HUES6 (cell line): ENCODE measurements around the gene ARSJ.

ENCODE experiments used
- H3K27ac ChIP-seq: 2 replicates; pipeline ENCODE4 v1.7.0; 2013; ENCODE audit warnings: low read depth, mild to moderate bottlenecking, low read length, inconsistent platforms
- H3K27me3 ChIP-seq: 2 replicates; pipeline ENCODE4 v1.6.1; 2013; ENCODE audit warnings: low read length; ENCODE audit not compliant: control insufficient read depth, insufficient read depth
- H3K36me3 ChIP-seq: 2 replicates; pipeline ENCODE4 v1.6.1; 2013; ENCODE audit warnings: low read length; ENCODE audit not compliant: control insufficient read depth, insufficient read depth
- H3K4me1 ChIP-seq: 2 replicates; pipeline ENCODE4 v1.6.1; 2013; ENCODE audit warnings: low read length; ENCODE audit not compliant: control insufficient read depth, insufficient read depth
- H3K4me3 ChIP-seq: 2 replicates; pipeline ENCODE4 v1.5.1; 2013; ENCODE audit warnings: low read depth, low read length
- H3K9ac ChIP-seq: one replicate; pipeline ENCODE4 v1.6.1; 2013; ENCODE audit warnings: mild to moderate bottlenecking, low read length
- H3K9me3 ChIP-seq: 2 replicates; pipeline ENCODE4 v1.6.1; 2013; ENCODE audit warnings: low read depth, low read length; ENCODE audit not compliant: control insufficient read depth, insufficient read depth

The ARSJ gene

GRCh38 chr4:113972781-113973180 is 6.7 kb downstream of the ARSJ start:
- H3K36me3 ChIP-seq = no peaks in the 10 kb centered on the region
- H3K4me3 ChIP-seq = no peak overlapping the region

GRCh38 chr4:113971706-113972360 is 7.6 kb downstream of the ARSJ start:
- H3K9me3 ChIP-seq = peaks cover 3% of the 10 kb centered on the region; the same call in 1 of the 2 replicates
- no peak overlapping the region for H3K27ac ChIP-seq
- H3K4me3 ChIP-seq = no peak overlapping the region
- no peak overlapping the region for H3K9ac ChIP-seq
- H3K36me3 ChIP-seq = no peaks in the 10 kb centered on the region
- no peaks in the 10 kb centered on the region for H3K27me3 ChIP-seq
- H3K4me1 ChIP-seq = no peaks in the 10 kb centered on the region

More at GRCh38 chr4:113972781-113973180, 6.7 kb downstream of the ARSJ start:
- Histone ChIP-seq H3K4me1 (no peaks in the 10 kb centered on the region), H3K27me3 (peaks cover 6% of the 10 kb centered on the region; the same call in 1 of the 2 replicates), H3K9me3 (peaks cover 3% of the 10 kb centered on the region; the same call in 1 of the 2 replicates), H3K27ac (no peak overlapping the region), H3K9ac (no peak overlapping the region)

DNA sequence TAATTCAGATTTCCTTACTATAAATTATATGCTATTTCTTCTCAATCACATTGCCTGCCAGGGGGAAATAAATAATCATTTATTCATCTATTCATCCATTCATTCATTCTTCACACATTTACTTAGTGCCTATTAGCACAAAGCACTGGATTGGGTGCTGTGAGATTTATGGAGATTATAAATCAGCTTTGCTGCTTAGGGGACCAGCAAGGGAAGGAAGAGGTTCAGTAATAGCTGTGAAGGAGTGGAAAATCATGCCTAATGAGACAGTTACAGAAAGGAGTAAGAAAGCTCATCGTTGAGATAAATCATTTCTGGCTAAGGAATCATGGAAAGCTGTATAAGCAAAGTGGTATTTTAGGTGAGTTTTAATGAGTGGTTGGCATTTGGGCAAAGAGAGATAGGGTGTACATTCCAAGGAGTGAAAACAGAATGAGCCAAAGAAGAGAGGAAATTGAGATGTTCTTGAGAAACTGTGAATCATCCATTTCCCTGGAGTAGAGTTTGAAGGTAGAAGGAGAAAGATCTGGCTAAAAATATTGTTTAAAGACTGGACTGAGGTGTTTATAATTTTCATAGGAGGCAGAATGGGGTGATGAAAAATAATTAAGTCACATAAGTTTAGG is 9.6 kb downstream of the ARSJ start:
- Histone ChIP-seq H3K4me1 (no peaks in the 10 kb centered on the region), H3K4me3 (no peak overlapping the region), H3K9me3 (peaks cover 3% of the 10 kb centered on the region; the same call in 1 of the 2 replicates), H3K36me3 (no peaks in the 10 kb centered on the region), H3K27me3 (no peaks in the 10 kb centered on the region), H3K27ac (no peak overlapping the region), H3K9ac (no peak overlapping the region)

- no peaks in the 10 kb centered on the region for H3K9me3 ChIP-seq
- no peak overlapping the region for H3K27ac ChIP-seq
- H3K27me3 ChIP-seq = no peaks in the 10 kb centered on the region
- H3K4me1 ChIP-seq = no peaks in the 10 kb centered on the region
- no peak overlapping the region for H3K9ac ChIP-seq
- no peaks in the 10 kb centered on the region for H3K36me3 ChIP-seq
- no peak overlapping the region for H3K4me3 ChIP-seq
These were observed 11.0 kb downstream of the ARSJ start for GRCh38 chr4:113968473-113968872.

DNA sequence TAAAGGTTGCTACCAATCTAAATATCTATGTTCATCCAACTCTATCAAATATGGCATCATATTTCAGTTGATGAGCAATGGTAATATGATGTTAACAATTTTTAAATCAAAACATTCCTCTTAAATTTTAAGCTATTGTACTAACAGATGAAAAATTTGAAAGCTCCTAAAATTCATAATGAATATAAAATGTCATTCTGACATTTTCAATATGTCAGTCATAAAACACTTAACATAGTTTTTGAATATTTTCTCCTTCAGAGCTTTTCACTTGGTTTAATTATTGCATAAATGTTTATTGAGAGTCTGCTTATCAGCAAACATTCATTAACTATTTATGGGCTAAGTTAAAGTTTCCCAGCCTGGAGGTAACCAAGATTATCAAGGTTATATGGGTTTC is 11.8 kb downstream of the ARSJ start:
- Histone ChIP-seq H3K9me3 (no peaks in the 10 kb centered on the region; the same call in 1 of the 2 replicates), H3K4me3 (no peak overlapping the region), H3K4me1 (no peaks in the 10 kb centered on the region), H3K27me3 (no peaks in the 10 kb centered on the region), H3K9ac (no peak overlapping the region), H3K27ac (no peak overlapping the region), H3K36me3 (no peaks in the 10 kb centered on the region)

- Histone ChIP-seq H3K36me3 (no peaks in the 10 kb centered on the region), H3K27me3 (no peaks in the 10 kb centered on the region), H3K9me3 (no peaks in the 10 kb centered on the region; the same call in 1 of the 2 replicates), H3K9ac (no peak overlapping the region), H3K4me3 (no peak overlapping the region), H3K4me1 (peaks cover 8% of the 10 kb centered on the region; the same call in 1 of the 2 replicates), H3K27ac (no peak overlapping the region)
These were observed 16.7 kb downstream of the ARSJ start for GRCh38 chr4:113962719-113963265.

DNA sequence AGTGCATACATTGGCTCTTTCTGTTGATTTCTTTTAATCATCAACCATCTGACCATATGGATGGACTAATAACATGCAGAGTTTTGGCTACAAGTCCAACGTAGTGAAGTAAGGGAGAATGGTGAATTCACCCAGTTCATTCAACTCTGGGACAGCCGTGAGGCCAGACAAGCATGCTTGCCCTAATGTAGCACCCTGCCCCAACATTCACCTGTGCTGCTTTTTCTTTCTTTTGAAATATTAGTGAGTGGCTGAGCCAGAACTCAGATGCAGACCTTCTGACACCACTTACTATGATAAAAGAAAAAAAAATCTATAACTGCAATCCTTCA is 17.5 kb downstream of the ARSJ start:
- H3K9me3 ChIP-seq = no peaks in the 10 kb centered on the region; the same call in 1 of the 2 replicates
- no peak overlapping the region for H3K27ac ChIP-seq
- no peaks in the 10 kb centered on the region for H3K36me3 ChIP-seq
- peaks cover 8% of the 10 kb centered on the region; the same call in 1 of the 2 replicates for H3K4me1 ChIP-seq
- no peak overlapping the region for H3K4me3 ChIP-seq
- H3K27me3 ChIP-seq = no peaks in the 10 kb centered on the region
- H3K9ac ChIP-seq = no peak overlapping the region

GRCh38 chr4:113960684-113961321 is 18.6 kb downstream of the ARSJ start:
- Histone ChIP-seq H3K9me3 (no peaks in the 10 kb centered on the region; the same call in 1 of the 2 replicates), H3K9ac (no peak overlapping the region), H3K4me1 (peaks cover 8% of the 10 kb centered on the region; the same call in 1 of the 2 replicates), H3K4me3 (no peak overlapping the region), H3K36me3 (no peaks in the 10 kb centered on the region), H3K27ac (no peak overlapping the region), H3K27me3 (no peaks in the 10 kb centered on the region)

GRCh38 chr4:113959539-113959937 is 19.9 kb downstream of the ARSJ start:
- Histone ChIP-seq H3K9me3 (no peaks in the 10 kb centered on the region; the same call in 1 of the 2 replicates), H3K36me3 (no peaks in the 10 kb centered on the region), H3K27me3 (no peaks in the 10 kb centered on the region), H3K27ac (no peak overlapping the region), H3K9ac (no peak overlapping the region), H3K4me1 (peaks cover 8% of the 10 kb centered on the region; the same call in 1 of the 2 replicates), H3K4me3 (no peak overlapping the region)

GRCh38 chr4:113958766-113959538 is 20.5 kb downstream of the ARSJ start:
- H3K4me3 ChIP-seq = no peak overlapping the region
- H3K27me3 ChIP-seq = no peaks in the 10 kb centered on the region
- no peaks in the 10 kb centered on the region; the same call in 1 of the 2 replicates for H3K9me3 ChIP-seq
- peaks cover 8% of the 10 kb centered on the region; the same call in 1 of the 2 replicates for H3K4me1 ChIP-seq
- no peak overlapping the region; the same call in 1 of the 2 replicates for H3K27ac ChIP-seq
- H3K9ac ChIP-seq = no peak overlapping the region
- no peaks in the 10 kb centered on the region for H3K36me3 ChIP-seq
